ENCODE data around the gene MYH10.

The MYH10 gene

GRCh38 chr17:8611137-8611536, 19.4 kb downstream of the MYH10 start:
- Histone ChIP-seq H3K27ac (ENCODE audit: low read depth in 2 of 2, low read length in 2 of 2) (no peak overlapping the region), H3K36me3 (ENCODE audit: control insufficient read depth in 2 of 2, insufficient read depth in 2 of 2, low read length in 2 of 2) (no peaks in the 10 kb centered on the region), H3K27me3 (ENCODE audit: control insufficient read depth in 2 of 2, insufficient read depth in 2 of 2, low read length in 2 of 2) (no peaks in the 10 kb centered on the region), H3K4me3 (ENCODE audit: low read length in 2 of 2) (no peak overlapping the region), H3K9ac (ENCODE audit: low read depth in 1 of 2, low read length in 2 of 2) (no peak overlapping the region), H3K9me3 (ENCODE audit: control insufficient read depth in 2 of 2, low read length in 2 of 2) (no peaks in the 10 kb centered on the region), H3K4me1 (ENCODE audit: control insufficient read depth in 2 of 2, insufficient read depth in 2 of 2, low read length in 2 of 2) (no peaks in the 10 kb centered on the region)

- Histone ChIP-seq H3K9me3 (ENCODE audit: control insufficient read depth in 2 of 2, low read length in 2 of 2) (no peaks in the 10 kb centered on the region), H3K27ac (ENCODE audit: low read depth in 2 of 2, low read length in 2 of 2) (no peak overlapping the region), H3K4me1 (ENCODE audit: control insufficient read depth in 2 of 2, insufficient read depth in 2 of 2, low read length in 2 of 2) (no peaks in the 10 kb centered on the region), H3K27me3 (ENCODE audit: control insufficient read depth in 2 of 2, insufficient read depth in 2 of 2, low read length in 2 of 2) (no peaks in the 10 kb centered on the region), H3K9ac (ENCODE audit: low read depth in 1 of 2, low read length in 2 of 2) (no peak overlapping the region), H3K36me3 (ENCODE audit: control insufficient read depth in 2 of 2, insufficient read depth in 2 of 2, low read length in 2 of 2) (no peaks in the 10 kb centered on the region), H3K4me3 (ENCODE audit: low read length in 2 of 2) (no peak overlapping the region)
Measured at GRCh38 chr17:8610558-8610957, 20.0 kb downstream of the MYH10 start.

- no peak overlapping the region for H3K4me3 ChIP-seq (ENCODE audit: low read length in 2 of 2)
- H3K27ac ChIP-seq (ENCODE audit: low read depth in 2 of 2, low read length in 2 of 2), result no peak overlapping the region
- H3K36me3 ChIP-seq (ENCODE audit: control insufficient read depth in 2 of 2, insufficient read depth in 2 of 2, low read length in 2 of 2), result no peaks in the 10 kb centered on the region
- no peaks in the 10 kb centered on the region for H3K27me3 ChIP-seq (ENCODE audit: control insufficient read depth in 2 of 2, insufficient read depth in 2 of 2, low read length in 2 of 2)
- H3K4me1 ChIP-seq (ENCODE audit: control insufficient read depth in 2 of 2, insufficient read depth in 2 of 2, low read length in 2 of 2), result no peaks in the 10 kb centered on the region
- no peaks in the 10 kb centered on the region for H3K9me3 ChIP-seq (ENCODE audit: control insufficient read depth in 2 of 2, low read length in 2 of 2)
- H3K9ac ChIP-seq (ENCODE audit: low read depth in 1 of 2, low read length in 2 of 2), result no peak overlapping the region
Measured at GRCh38 chr17:8609910-8610309, 20.6 kb downstream of the MYH10 start.

GRCh38 chr17:8608001-8608400, 22.5 kb downstream of the MYH10 start:
- Histone ChIP-seq H3K4me1 (ENCODE audit: control insufficient read depth in 2 of 2, insufficient read depth in 2 of 2, low read length in 2 of 2) (no peaks in the 10 kb centered on the region), H3K36me3 (ENCODE audit: control insufficient read depth in 2 of 2, insufficient read depth in 2 of 2, low read length in 2 of 2) (no peaks in the 10 kb centered on the region), H3K27me3 (ENCODE audit: control insufficient read depth in 2 of 2, insufficient read depth in 2 of 2, low read length in 2 of 2) (no peaks in the 10 kb centered on the region), H3K4me3 (ENCODE audit: low read length in 2 of 2) (no peak overlapping the region), H3K27ac (ENCODE audit: low read depth in 2 of 2, low read length in 2 of 2) (no peak overlapping the region), H3K9me3 (ENCODE audit: control insufficient read depth in 2 of 2, low read length in 2 of 2) (no peaks in the 10 kb centered on the region), H3K9ac (ENCODE audit: low read depth in 1 of 2, low read length in 2 of 2) (no peak overlapping the region)

- Histone ChIP-seq H3K27ac (ENCODE audit: low read depth in 2 of 2, low read length in 2 of 2) (no peak overlapping the region), H3K4me3 (ENCODE audit: low read length in 2 of 2) (no peak overlapping the region)
Measured at GRCh38 chr17:8606401-8606800, 24.1 kb downstream of the MYH10 start.

GRCh38 chr17:8602679-8603078, 27.8 kb downstream of the MYH10 start:
- H3K4me3 ChIP-seq (ENCODE audit: low read length in 2 of 2), result no peak overlapping the region
- H3K4me1 ChIP-seq (ENCODE audit: control insufficient read depth in 2 of 2, insufficient read depth in 2 of 2, low read length in 2 of 2), result no peaks in the 10 kb centered on the region

More at GRCh38 chr17:8606401-8606800, 24.1 kb downstream of the MYH10 start:
- no peaks in the 10 kb centered on the region for H3K4me1 ChIP-seq (ENCODE audit: control insufficient read depth in 2 of 2, insufficient read depth in 2 of 2, low read length in 2 of 2)
- no peaks in the 10 kb centered on the region for H3K36me3 ChIP-seq (ENCODE audit: control insufficient read depth in 2 of 2, insufficient read depth in 2 of 2, low read length in 2 of 2)
- no peaks in the 10 kb centered on the region for H3K27me3 ChIP-seq (ENCODE audit: control insufficient read depth in 2 of 2, insufficient read depth in 2 of 2, low read length in 2 of 2)
- no peaks in the 10 kb centered on the region for H3K9me3 ChIP-seq (ENCODE audit: control insufficient read depth in 2 of 2, low read length in 2 of 2)
- no peak overlapping the region for H3K9ac ChIP-seq (ENCODE audit: low read depth in 1 of 2, low read length in 2 of 2)

GRCh38 chr17:8599351-8600011, 31.0 kb downstream of the MYH10 start:
- H3K9me3 ChIP-seq (ENCODE audit: control insufficient read depth in 2 of 2, low read length in 2 of 2), result no peaks in the 10 kb centered on the region
- no peak overlapping the region for H3K27ac ChIP-seq (ENCODE audit: low read depth in 2 of 2, low read length in 2 of 2)
- H3K27me3 ChIP-seq (ENCODE audit: control insufficient read depth in 2 of 2, insufficient read depth in 2 of 2, low read length in 2 of 2), result no peaks in the 10 kb centered on the region
- no peak overlapping the region for H3K4me3 ChIP-seq (ENCODE audit: low read length in 2 of 2)
- H3K4me1 ChIP-seq (ENCODE audit: control insufficient read depth in 2 of 2, insufficient read depth in 2 of 2, low read length in 2 of 2), result no peaks in the 10 kb centered on the region
- no peaks in the 10 kb centered on the region for H3K36me3 ChIP-seq (ENCODE audit: control insufficient read depth in 2 of 2, insufficient read depth in 2 of 2, low read length in 2 of 2)
- no peak overlapping the region for H3K9ac ChIP-seq (ENCODE audit: low read depth in 1 of 2, low read length in 2 of 2)

More at GRCh38 chr17:8602679-8603078, 27.8 kb downstream of the MYH10 start:
- H3K27ac ChIP-seq (ENCODE audit: low read depth in 2 of 2, low read length in 2 of 2), result no peak overlapping the region
- no peaks in the 10 kb centered on the region for H3K9me3 ChIP-seq (ENCODE audit: control insufficient read depth in 2 of 2, low read length in 2 of 2)
- no peak overlapping the region for H3K9ac ChIP-seq (ENCODE audit: low read depth in 1 of 2, low read length in 2 of 2)
- no peaks in the 10 kb centered on the region for H3K36me3 ChIP-seq (ENCODE audit: control insufficient read depth in 2 of 2, insufficient read depth in 2 of 2, low read length in 2 of 2)
- no peaks in the 10 kb centered on the region for H3K27me3 ChIP-seq (ENCODE audit: control insufficient read depth in 2 of 2, insufficient read depth in 2 of 2, low read length in 2 of 2)

GRCh38 chr17:8598913-8599312, 31.6 kb downstream of the MYH10 start:
- H3K9me3 ChIP-seq (ENCODE audit: control insufficient read depth in 2 of 2, low read length in 2 of 2), result no peaks in the 10 kb centered on the region
- H3K27me3 ChIP-seq (ENCODE audit: control insufficient read depth in 2 of 2, insufficient read depth in 2 of 2, low read length in 2 of 2), result no peaks in the 10 kb centered on the region
- no peak overlapping the region for H3K9ac ChIP-seq (ENCODE audit: low read depth in 1 of 2, low read length in 2 of 2)
- no peaks in the 10 kb centered on the region for H3K4me1 ChIP-seq (ENCODE audit: control insufficient read depth in 2 of 2, insufficient read depth in 2 of 2, low read length in 2 of 2)
- H3K27ac ChIP-seq (ENCODE audit: low read depth in 2 of 2, low read length in 2 of 2), result no peak overlapping the region
- H3K36me3 ChIP-seq (ENCODE audit: control insufficient read depth in 2 of 2, insufficient read depth in 2 of 2, low read length in 2 of 2), result no peaks in the 10 kb centered on the region
- H3K4me3 ChIP-seq (ENCODE audit: low read length in 2 of 2), result no peak overlapping the region

- H3K27ac ChIP-seq (ENCODE audit: low read depth in 2 of 2, low read length in 2 of 2), result no peak overlapping the region
- no peak overlapping the region for H3K9ac ChIP-seq (ENCODE audit: low read depth in 1 of 2, low read length in 2 of 2)
Measured at GRCh38 chr17:8593830-8594229, 36.7 kb downstream of the MYH10 start.

GRCh38 chr17:8593276-8593675, 37.2 kb downstream of the MYH10 start:
- Histone ChIP-seq H3K27ac (ENCODE audit: low read depth in 2 of 2, low read length in 2 of 2) (no peak overlapping the region), H3K9me3 (ENCODE audit: control insufficient read depth in 2 of 2, low read length in 2 of 2) (no peaks in the 10 kb centered on the region), H3K9ac (ENCODE audit: low read depth in 1 of 2, low read length in 2 of 2) (no peak overlapping the region), H3K27me3 (ENCODE audit: control insufficient read depth in 2 of 2, insufficient read depth in 2 of 2, low read length in 2 of 2) (no peaks in the 10 kb centered on the region), H3K4me1 (ENCODE audit: control insufficient read depth in 2 of 2, insufficient read depth in 2 of 2, low read length in 2 of 2) (no peaks in the 10 kb centered on the region), H3K4me3 (ENCODE audit: low read length in 2 of 2) (no peak overlapping the region), H3K36me3 (ENCODE audit: control insufficient read depth in 2 of 2, insufficient read depth in 2 of 2, low read length in 2 of 2) (no peaks in the 10 kb centered on the region)

More at GRCh38 chr17:8593830-8594229, 36.7 kb downstream of the MYH10 start:
- Histone ChIP-seq H3K36me3 (ENCODE audit: control insufficient read depth in 2 of 2, insufficient read depth in 2 of 2, low read length in 2 of 2) (no peaks in the 10 kb centered on the region), H3K4me3 (ENCODE audit: low read length in 2 of 2) (no peak overlapping the region), H3K4me1 (ENCODE audit: control insufficient read depth in 2 of 2, insufficient read depth in 2 of 2, low read length in 2 of 2) (no peaks in the 10 kb centered on the region), H3K9me3 (ENCODE audit: control insufficient read depth in 2 of 2, low read length in 2 of 2) (no peaks in the 10 kb centered on the region), H3K27me3 (ENCODE audit: control insufficient read depth in 2 of 2, insufficient read depth in 2 of 2, low read length in 2 of 2) (no peaks in the 10 kb centered on the region)

Measured in mucosa of rectum (tissue), 2 donors.